DND-41 (cell line): Measurements from ENCODE around the gene PTPN9.

ENCODE experiments used
- ATAC-seq: fragments of 200-7000 bp; cut with Tn5 transposase; 3 replicates; pipeline ENCODE4 v1.9.1; 2021; ENCODE audit warnings: low read depth; ENCODE audit not compliant: insufficient read depth
- DNase-seq: peaks from one replicate; pipeline ENCODE4 v3.0.0-alpha.2; 2020
- H2AFZ ChIP-seq: 2 replicates; pipeline ENCODE4 v1.6.0; 2012; ENCODE audit warnings: low read depth, low read length
- H3K27ac ChIP-seq: 2 replicates; pipeline ENCODE4 v1.5.1; 2012; ENCODE audit warnings: low read length, inconsistent platforms
- H3K27me3 ChIP-seq: fragments of 200-600 bp; sonication (generic); 2 replicates; pipeline ENCODE4 v1.6.0; 2012; ENCODE audit warnings: low read length, mild to moderate bottlenecking, inconsistent platforms; ENCODE audit not compliant: insufficient read depth, poor library complexity
- H3K36me3 ChIP-seq: 2 replicates; pipeline ENCODE4 v1.5.1; 2012; ENCODE audit warnings: low read length, inconsistent platforms; ENCODE audit not compliant: insufficient read depth
- H3K4me1 ChIP-seq: 2 replicates; pipeline ENCODE4 v1.5.1; 2012; ENCODE audit warnings: mild to moderate bottlenecking, low read length; ENCODE audit not compliant: insufficient read depth
- H3K4me2 ChIP-seq: 2 replicates; pipeline ENCODE4 v1.6.0; 2012; ENCODE audit warnings: mild to moderate bottlenecking, moderate library complexity, low read length, inconsistent platforms; ENCODE audit not compliant: insufficient read depth
- H3K4me3 ChIP-seq, 2 experiments: fragments of 200-600 bp in 1 of 2; shearing (Covaris generic) in 1 of 2; 2 replicates each; pipeline ENCODE4 v1.5.1; 2012 to 2016; ENCODE audit warnings: inconsistent platforms in 2 of 2, low read length in 2 of 2, mild to moderate bottlenecking in 2 of 2, low read depth in 1 of 2, moderate library complexity in 1 of 2
- H3K79me2 ChIP-seq: 2 replicates; pipeline ENCODE4 v1.6.0; 2012; ENCODE audit warnings: low read length, inconsistent platforms; ENCODE audit not compliant: insufficient read depth
- H3K9ac ChIP-seq: 2 replicates; pipeline ENCODE4 v1.6.0; 2012; ENCODE audit warnings: low read depth, mild to moderate bottlenecking, inconsistent platforms, low read length, moderate library complexity
- H3K9me3 ChIP-seq: 2 replicates; pipeline ENCODE4 v1.5.1; 2012; ENCODE audit warnings: low read length, moderate library complexity, mild to moderate bottlenecking, inconsistent platforms; ENCODE audit not compliant: insufficient read depth, severe bottlenecking
- H4K20me1 ChIP-seq: 2 replicates; pipeline ENCODE4 v1.6.0; 2012; ENCODE audit warnings: low read length; ENCODE audit not compliant: insufficient read depth
- EZH2 ChIP-seq: IDR thresholded peaks from 3 replicates; pipeline ENCODE4 v1.6.1; 2012; ENCODE audit warnings: borderline replicate concordance, low read depth, mild to moderate bottlenecking, moderate library complexity, low read length, inconsistent platforms; ENCODE audit not compliant: severe bottlenecking
- TF ChIP-seq, protein P1 (sequence below): IDR thresholded peaks from 2 replicates; pipeline ENCODE4 v1.5.1; 2012; ENCODE audit warnings: borderline replicate concordance, low read length, moderate library complexity, mild to moderate bottlenecking; ENCODE audit not compliant: poor library complexity, severe bottlenecking; ENCODE audit errors: extremely low read depth

Gene PTPN9

DNA sequence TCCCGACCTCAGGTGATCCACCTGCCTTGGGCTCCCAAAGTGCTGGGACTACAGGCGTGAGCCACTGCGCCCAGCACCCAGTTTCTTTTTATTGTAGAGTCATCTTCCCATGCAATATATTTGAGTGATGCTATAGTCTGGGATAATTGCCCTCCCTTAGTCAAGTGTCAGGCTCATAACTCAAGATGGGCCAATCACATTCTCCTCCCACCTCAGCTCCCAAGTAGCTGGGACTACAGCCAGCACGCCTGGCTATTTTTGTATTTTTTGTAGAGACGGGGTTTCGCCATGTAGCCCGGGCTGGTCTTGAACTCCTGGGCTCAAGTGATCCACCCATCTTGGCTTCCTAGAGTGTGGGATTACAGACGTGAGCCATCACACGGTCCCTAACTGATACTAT is 15.2 kb upstream of the PTPN9 start:
- H3K9ac ChIP-seq = no peak overlapping the region
- no peak overlapping the region for H3K4me2 ChIP-seq
- no peaks in the 10 kb centered on the region for H3K9me3 ChIP-seq
- TF ChIP-seq, protein P1, sequence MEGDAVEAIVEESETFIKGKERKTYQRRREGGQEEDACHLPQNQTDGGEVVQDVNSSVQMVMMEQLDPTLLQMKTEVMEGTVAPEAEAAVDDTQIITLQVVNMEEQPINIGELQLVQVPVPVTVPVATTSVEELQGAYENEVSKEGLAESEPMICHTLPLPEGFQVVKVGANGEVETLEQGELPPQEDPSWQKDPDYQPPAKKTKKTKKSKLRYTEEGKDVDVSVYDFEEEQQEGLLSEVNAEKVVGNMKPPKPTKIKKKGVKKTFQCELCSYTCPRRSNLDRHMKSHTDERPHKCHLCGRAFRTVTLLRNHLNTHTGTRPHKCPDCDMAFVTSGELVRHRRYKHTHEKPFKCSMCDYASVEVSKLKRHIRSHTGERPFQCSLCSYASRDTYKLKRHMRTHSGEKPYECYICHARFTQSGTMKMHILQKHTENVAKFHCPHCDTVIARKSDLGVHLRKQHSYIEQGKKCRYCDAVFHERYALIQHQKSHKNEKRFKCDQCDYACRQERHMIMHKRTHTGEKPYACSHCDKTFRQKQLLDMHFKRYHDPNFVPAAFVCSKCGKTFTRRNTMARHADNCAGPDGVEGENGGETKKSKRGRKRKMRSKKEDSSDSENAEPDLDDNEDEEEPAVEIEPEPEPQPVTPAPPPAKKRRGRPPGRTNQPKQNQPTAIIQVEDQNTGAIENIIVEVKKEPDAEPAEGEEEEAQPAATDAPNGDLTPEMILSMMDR = no peak
- no peak for TF ChIP-seq EZH2
- H3K36me3 ChIP-seq = peaks cover 48% of the 10 kb centered on the region
- ATAC-seq (no peak), DNase-seq (no peak)
- no peak overlapping the region for H3K27ac ChIP-seq
- no peak overlapping the region for H2AFZ ChIP-seq
- H4K20me1 ChIP-seq = no peaks in the 10 kb centered on the region
- H3K79me2 ChIP-seq = no peaks in the 10 kb centered on the region
- peaks cover 15% of the 10 kb centered on the region for H3K4me1 ChIP-seq
- H3K27me3 ChIP-seq = no peaks in the 10 kb centered on the region
- no peak overlapping the region for H3K4me3 ChIP-seq

DNA sequence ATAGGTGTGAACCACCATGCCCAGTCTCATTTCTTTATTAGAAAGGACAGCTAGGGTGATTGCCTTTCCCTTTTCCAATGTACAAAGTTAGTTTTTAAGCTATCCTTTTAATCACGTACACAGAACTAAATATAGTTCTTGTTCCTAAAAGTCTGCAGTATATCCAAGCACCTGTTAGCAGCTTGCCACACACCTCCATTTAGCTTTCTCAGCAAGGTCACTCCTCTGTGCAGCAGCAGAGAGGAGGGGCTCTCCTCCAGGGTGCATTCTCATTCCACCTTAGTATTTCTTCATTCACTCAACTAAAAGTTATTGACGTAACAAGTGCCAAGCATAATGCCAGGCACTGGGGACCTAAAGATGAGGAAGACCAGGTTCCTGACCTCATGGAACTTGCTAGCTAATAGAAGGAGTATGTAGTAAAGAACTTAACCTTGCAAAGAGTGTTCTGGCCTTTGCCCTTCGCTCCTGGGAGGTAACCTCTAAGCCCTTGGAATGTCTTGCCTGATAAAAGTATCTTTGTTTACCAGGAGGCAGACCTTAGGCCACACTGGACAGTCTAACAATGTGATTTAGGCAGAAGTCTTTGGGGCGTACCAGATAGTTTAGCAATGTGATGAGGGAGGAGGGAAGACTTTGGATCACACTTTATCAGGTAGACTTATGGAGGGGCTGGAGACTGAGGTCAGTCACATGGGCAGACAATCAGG is 12.7 kb upstream of the PTPN9 start:
- H3K4me1 ChIP-seq = no peaks in the 10 kb centered on the region
- no peak overlapping the region for H3K27ac ChIP-seq
- no peak overlapping the region for H3K4me3 ChIP-seq
- H3K79me2 ChIP-seq = no peaks in the 10 kb centered on the region
- no peaks in the 10 kb centered on the region for H3K27me3 ChIP-seq
- H3K9me3 ChIP-seq = no peaks in the 10 kb centered on the region
- no peak for ATAC-seq
- H2AFZ ChIP-seq = no peak overlapping the region
- no peak for TF ChIP-seq EZH2
- TF ChIP-seq, protein P1 = no peak
- no peaks in the 10 kb centered on the region for H4K20me1 ChIP-seq
- no peak overlapping the region for H3K4me2 ChIP-seq
- peaks cover 23% of the 10 kb centered on the region for H3K36me3 ChIP-seq
- no peak overlapping the region for H3K9ac ChIP-seq
- DNase-seq = no peak

DNA sequence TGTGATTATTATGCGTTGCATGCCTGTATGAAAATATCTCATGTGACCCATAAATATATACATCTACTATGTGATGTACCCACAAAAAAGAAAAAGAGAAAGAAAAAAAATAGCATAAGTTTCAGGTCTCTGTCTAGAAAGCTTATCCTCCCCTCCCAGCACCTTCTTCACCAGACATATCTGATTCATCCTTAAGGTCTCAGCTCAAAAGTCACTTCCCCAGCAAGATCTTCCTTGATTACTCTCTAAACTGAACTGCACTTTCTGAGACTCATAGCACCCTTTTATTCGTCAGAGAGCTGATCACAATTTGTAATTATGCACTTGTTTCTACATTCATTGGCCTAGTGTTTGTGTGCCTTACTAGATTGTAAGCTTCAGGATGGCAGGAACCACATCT is 11.1 kb upstream of the PTPN9 start:
- no peak overlapping the region for H2AFZ ChIP-seq
- no peaks in the 10 kb centered on the region for H4K20me1 ChIP-seq
- no peaks in the 10 kb centered on the region for H3K79me2 ChIP-seq
- no peak overlapping the region for H3K9ac ChIP-seq
- H3K9me3 ChIP-seq = no peaks in the 10 kb centered on the region
- no peak overlapping the region for H3K4me2 ChIP-seq
- peaks cover 9% of the 10 kb centered on the region; the same call in 1 of the 2 replicates for H3K36me3 ChIP-seq
- H3K27me3 ChIP-seq = no peaks in the 10 kb centered on the region
- no peaks in the 10 kb centered on the region for H3K4me1 ChIP-seq
- ATAC-seq = no peak
- no peak for TF ChIP-seq EZH2
- TF ChIP-seq, protein P1 = no peak
- no peak overlapping the region for H3K27ac ChIP-seq
- no peak overlapping the region for H3K4me3 ChIP-seq
- DNase-seq = no peak
